Hematopoietic multipotent progenitor cell treated with erythropoietin and hydrocortisone succinate and interleukin-3 and kit ligand, for 15 days (in vitro differentiated cells): ENCODE results near the gene NME2.

Experiments
- DNase-seq: peaks from one replicate; pipeline ENCODE4 v3.0.0-alpha.2; 2015; ENCODE audit warnings: low spot score

NME2 gene

GRCh38 chr17:51203838-51204237, 37.6 kb downstream of the NME2 start:
- DNase-seq, result no peak

GRCh38 chr17:51214920-51215319, 48.7 kb downstream of the NME2 start:
- DNase-seq, result no peak

- no peak for DNase-seq
Measured at GRCh38 chr17:51217946-51218345, 51.7 kb downstream of the NME2 start.

GRCh38 chr17:51221322-51221721, 55.1 kb downstream of the NME2 start:
- no peak for DNase-seq
